Measurements from ENCODE around the gene HOXA4. TPM values are rescaled to one million over a fixed set of nuclear protein-coding genes. Genes with fewer than 3 reads are reported as not detected.

Gene HOXA4
- total RNA-seq, 2 donors from 2014 or later: 0.59 to 1.2 TPM

GRCh38 chr7:27170426-27171324, 40.1 kb upstream of the HOXA4 start:
- Histone ChIP-seq H3K27ac (no peak overlapping the region), H3K27me3 (peaks cover 82 to 88% of the 10 kb centered on the region in 2 donors), H3K9me3 (no peaks in the 10 kb centered on the region), H3K36me3 (no peaks in the 10 kb centered on the region), H3K4me1 (peaks cover 0 to 49% of the 10 kb centered on the region in 2 donors), H3K4me3 (no peak overlapping the region)
- no peak for DNase-seq (ENCODE audit: low spot score)
- TF ChIP-seq, protein P1, sequence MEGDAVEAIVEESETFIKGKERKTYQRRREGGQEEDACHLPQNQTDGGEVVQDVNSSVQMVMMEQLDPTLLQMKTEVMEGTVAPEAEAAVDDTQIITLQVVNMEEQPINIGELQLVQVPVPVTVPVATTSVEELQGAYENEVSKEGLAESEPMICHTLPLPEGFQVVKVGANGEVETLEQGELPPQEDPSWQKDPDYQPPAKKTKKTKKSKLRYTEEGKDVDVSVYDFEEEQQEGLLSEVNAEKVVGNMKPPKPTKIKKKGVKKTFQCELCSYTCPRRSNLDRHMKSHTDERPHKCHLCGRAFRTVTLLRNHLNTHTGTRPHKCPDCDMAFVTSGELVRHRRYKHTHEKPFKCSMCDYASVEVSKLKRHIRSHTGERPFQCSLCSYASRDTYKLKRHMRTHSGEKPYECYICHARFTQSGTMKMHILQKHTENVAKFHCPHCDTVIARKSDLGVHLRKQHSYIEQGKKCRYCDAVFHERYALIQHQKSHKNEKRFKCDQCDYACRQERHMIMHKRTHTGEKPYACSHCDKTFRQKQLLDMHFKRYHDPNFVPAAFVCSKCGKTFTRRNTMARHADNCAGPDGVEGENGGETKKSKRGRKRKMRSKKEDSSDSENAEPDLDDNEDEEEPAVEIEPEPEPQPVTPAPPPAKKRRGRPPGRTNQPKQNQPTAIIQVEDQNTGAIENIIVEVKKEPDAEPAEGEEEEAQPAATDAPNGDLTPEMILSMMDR (IDR thresholded peaks at IDR 0.05): no peak

DNA sequence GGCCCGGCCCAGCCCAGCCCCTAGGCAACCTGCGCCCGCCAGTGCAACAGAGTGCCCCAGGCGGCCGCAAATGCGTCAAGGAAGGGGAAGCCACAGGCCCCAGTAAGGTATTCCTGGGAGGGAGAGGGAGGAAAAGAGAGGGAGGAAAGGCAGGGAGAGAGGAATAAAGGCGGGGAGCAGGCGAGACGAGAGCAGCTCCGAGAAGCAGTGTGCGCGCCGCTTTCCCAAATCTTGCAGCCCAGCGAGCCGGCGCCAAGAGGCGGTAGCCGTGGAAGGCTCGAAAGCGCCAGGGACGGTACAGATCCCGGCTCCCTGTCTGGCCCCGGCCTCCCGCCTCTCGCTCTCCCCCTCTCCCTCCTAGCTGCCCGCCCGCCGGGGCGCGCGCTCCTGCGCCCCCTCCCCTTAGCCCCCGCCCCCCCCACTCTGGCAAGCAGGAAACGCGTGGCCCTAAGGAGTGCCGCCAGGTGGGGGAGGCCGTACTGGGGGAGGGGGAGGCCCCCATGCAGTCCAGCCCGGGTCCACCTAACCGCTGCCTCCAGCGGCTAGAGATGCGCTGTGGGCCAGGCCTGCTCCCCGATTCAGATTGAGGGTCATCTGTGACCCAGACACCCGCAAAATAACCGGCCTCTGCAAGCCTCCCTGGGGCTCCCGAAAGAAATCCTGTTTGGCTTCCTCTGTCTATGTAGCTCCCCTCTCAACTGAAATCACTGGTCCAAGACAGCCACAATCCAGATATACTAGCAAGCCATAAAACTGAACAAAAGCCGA, 39.3 kb upstream of the HOXA4 start:
- Histone ChIP-seq H3K36me3 (no peaks in the 10 kb centered on the region), H3K27me3 (peaks cover 88 to 90% of the 10 kb centered on the region in 2 donors), H3K9me3 (no peaks in the 10 kb centered on the region), H3K27ac (no peak overlapping the region), H3K4me3 (no peak overlapping the region), H3K4me1 (peaks cover 0 to 56% of the 10 kb centered on the region in 2 donors)
- TF ChIP-seq, protein P1 (IDR thresholded peaks at IDR 0.05): no peak
- no peak for DNase-seq (ENCODE audit: low spot score)

GRCh38 chr7:27168265-27168947, 37.8 kb upstream of the HOXA4 start:
- TF ChIP-seq, protein P1 (IDR thresholded peaks at IDR 0.05): no peak
- no peak overlapping the region for H3K4me3 ChIP-seq
- H3K27ac ChIP-seq: no peak overlapping the region
- peaks cover 0 to 51% of the 10 kb centered on the region in 2 donors for H3K4me1 ChIP-seq
- DNase-seq (ENCODE audit: low spot score): no peak
- H3K36me3 ChIP-seq: no peaks in the 10 kb centered on the region
- no peaks in the 10 kb centered on the region for H3K9me3 ChIP-seq
- H3K27me3 ChIP-seq: peaks cover 87 to 90% of the 10 kb centered on the region in 2 donors

GRCh38 chr7:27167916-27168264, 37.3 kb upstream of the HOXA4 start:
- TF ChIP-seq, protein P1 (IDR thresholded peaks at IDR 0.05): no peak
- peaks cover 87 to 88% of the 10 kb centered on the region in 2 donors for H3K27me3 ChIP-seq
- H3K27ac ChIP-seq: no peak overlapping the region
- no peak for DNase-seq (ENCODE audit: low spot score)
- H3K9me3 ChIP-seq: no peaks in the 10 kb centered on the region
- H3K4me3 ChIP-seq: no peak overlapping the region
- peaks cover 0 to 46% of the 10 kb centered on the region in 2 donors for H3K4me1 ChIP-seq
- H3K36me3 ChIP-seq: no peaks in the 10 kb centered on the region

GRCh38 chr7:27166531-27167505, 36.3 kb upstream of the HOXA4 start:
- TF ChIP-seq, protein P1 (IDR thresholded peaks at IDR 0.05): no peak
- Histone ChIP-seq H3K4me1 (peaks cover 0 to 41% of the 10 kb centered on the region in 2 donors), H3K27ac (no peak overlapping the region), H3K4me3 (no peak overlapping the region), H3K27me3 (peaks cover 77 to 88% of the 10 kb centered on the region in 2 donors), H3K9me3 (no peaks in the 10 kb centered on the region), H3K36me3 (no peaks in the 10 kb centered on the region)
- DNase-seq (ENCODE audit: low spot score): no peak
